Measurements from ENCODE around the gene POLE. TPM values are rescaled to one million over a fixed set of nuclear protein-coding genes. Genes with fewer than 3 reads are reported as not detected.

The POLE gene
- total and polyA plus RNA-seq, 2 experiments from 2014 or later, result 19.3 to 46.1 TPM

DNA sequence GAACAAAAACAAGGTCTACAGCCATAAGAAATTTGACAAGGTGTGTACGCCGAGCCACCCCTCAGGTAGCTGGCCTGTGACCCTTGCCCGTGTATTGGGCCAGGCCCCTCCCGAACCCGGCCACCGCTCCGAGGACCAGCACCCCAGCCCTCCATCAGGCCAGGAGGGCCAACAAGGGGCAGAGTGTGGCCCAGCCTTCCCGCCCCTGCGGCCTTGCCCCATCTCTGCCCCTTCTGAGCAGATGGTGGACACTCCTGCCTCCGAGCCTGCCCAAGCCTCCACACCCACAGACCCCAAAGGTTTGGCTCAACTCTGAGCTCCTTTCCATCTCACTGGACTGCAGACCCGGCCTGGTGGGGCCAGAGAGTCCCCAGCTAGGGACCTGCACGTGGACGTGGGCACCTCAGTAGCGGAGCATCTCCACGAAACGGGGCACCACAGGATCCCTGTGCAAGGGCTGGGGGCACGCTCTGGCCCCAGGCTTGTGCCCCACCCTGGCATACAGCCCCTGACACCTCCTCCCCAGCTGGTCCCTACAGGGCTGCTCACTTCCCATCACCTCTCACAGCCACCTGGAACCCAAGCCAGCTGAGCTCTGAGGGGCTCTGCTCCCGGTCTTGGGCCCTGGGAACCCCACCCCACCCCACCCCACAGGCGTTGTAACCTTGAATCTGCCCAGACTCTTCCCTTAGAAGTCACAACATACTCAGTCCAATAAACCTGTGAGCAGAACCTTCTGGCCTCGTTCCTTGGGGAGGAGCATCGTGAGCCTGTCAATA is 65.3 kb downstream of the POLE start:
- H3K36me3 ChIP-seq, result no peaks in the 10 kb centered on the region
- no peaks in the 10 kb centered on the region for H3K9me3 ChIP-seq (ENCODE audit: low read depth)
- no peaks in the 10 kb centered on the region for H3K4me1 ChIP-seq (ENCODE audit: low read depth)
- TF ChIP-seq, protein P1, sequence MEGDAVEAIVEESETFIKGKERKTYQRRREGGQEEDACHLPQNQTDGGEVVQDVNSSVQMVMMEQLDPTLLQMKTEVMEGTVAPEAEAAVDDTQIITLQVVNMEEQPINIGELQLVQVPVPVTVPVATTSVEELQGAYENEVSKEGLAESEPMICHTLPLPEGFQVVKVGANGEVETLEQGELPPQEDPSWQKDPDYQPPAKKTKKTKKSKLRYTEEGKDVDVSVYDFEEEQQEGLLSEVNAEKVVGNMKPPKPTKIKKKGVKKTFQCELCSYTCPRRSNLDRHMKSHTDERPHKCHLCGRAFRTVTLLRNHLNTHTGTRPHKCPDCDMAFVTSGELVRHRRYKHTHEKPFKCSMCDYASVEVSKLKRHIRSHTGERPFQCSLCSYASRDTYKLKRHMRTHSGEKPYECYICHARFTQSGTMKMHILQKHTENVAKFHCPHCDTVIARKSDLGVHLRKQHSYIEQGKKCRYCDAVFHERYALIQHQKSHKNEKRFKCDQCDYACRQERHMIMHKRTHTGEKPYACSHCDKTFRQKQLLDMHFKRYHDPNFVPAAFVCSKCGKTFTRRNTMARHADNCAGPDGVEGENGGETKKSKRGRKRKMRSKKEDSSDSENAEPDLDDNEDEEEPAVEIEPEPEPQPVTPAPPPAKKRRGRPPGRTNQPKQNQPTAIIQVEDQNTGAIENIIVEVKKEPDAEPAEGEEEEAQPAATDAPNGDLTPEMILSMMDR (IDR thresholded peaks at IDR 0.05; ENCODE audit: low read depth, low read length), result no peak
- H3K27me3 ChIP-seq, result peaks cover 39% of the 10 kb centered on the region
- no peak overlapping the region for H3K27ac ChIP-seq
- no peak for DNase-seq (ENCODE audit: low read depth in 1 of 2, low spot score in 1 of 2)
- no peak overlapping the region for H3K4me3 ChIP-seq

DNA sequence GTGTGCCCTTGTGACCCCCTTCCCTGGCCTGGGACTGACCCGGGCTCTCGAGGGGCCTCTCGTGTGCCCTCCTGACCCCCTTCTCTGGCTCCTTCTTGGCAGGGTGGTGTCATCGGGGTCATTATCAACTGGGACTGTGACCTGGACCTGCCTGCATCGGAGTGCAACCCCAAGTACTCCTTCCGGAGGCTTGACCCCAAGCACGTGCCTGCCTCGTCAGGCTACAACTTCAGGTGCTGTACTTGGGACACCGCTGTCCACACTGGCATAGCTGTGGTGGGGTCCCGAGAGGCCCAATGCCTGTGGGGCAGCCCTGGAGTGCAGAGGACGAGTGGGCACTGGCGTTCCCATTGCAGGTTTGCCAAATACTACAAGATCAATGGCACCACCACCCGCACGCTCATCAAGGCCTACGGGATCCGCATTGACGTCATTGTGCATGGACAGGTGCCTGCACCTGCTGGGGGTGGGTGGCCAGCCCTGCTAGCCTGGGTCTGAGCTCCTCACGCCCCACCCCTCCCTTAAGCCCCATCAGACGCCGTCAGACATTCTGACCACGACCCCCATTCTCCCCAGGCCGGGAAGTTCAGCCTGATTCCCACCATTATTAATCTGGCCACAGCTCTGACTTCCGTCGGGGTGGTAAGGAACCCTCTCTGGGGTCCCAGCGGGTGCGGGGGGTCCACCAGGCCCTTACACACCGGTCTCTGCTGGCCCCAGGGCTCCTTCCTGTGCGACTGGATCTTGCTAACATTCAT is 66.1 kb downstream of the POLE start:
- H3K4me3 ChIP-seq, result no peak overlapping the region
- peaks cover 46% of the 10 kb centered on the region for H3K27me3 ChIP-seq
- TF ChIP-seq, protein P1 (IDR thresholded peaks at IDR 0.05; ENCODE audit: low read depth, low read length), result no peak
- no peaks in the 10 kb centered on the region for H3K36me3 ChIP-seq
- no peaks in the 10 kb centered on the region for H3K9me3 ChIP-seq (ENCODE audit: low read depth)
- H3K27ac ChIP-seq, result no peak overlapping the region
- no peak for DNase-seq (ENCODE audit: low read depth in 1 of 2, low spot score in 1 of 2)
- no peaks in the 10 kb centered on the region for H3K4me1 ChIP-seq (ENCODE audit: low read depth)

DNA sequence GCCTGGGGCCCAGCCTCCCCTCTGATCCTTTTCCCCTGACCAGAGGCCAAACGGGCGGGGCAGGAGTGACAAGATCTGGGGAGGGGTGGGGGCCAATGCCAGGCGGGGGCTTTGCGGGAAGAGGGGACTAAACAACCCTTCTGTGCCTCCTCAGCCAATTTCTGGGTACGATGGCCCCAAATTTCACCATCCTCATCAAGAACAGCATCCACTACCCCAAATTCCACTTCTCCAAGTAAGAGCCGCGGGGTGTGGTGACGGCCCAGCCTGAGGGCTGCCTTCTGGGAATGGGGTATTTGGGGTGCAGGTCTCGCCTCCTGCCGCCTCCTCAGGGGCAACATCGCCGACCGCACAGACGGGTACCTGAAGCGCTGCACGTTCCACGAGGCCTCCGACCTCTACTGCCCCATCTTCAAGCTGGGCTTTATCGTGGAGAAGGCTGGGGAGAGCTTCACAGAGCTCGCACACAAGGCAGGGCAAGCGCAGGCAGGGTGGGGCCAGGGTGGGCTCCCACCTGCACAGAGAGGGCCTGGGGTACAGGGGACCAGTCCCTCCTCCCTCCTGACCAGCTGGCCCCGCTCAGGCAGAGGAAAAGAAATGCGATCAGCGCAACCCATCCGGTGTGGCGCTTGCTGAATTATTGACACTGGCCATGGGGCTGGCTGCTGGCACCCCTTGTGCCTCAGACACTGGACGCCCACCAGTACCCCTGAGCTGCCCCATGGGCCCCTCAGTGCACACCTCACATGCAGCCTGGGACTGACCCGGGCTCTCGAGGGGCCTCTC is 66.8 kb downstream of the POLE start:
- H3K4me1 ChIP-seq (ENCODE audit: low read depth), result no peaks in the 10 kb centered on the region
- no peaks in the 10 kb centered on the region for H3K9me3 ChIP-seq (ENCODE audit: low read depth)
- no peak overlapping the region for H3K4me3 ChIP-seq
- H3K27me3 ChIP-seq, result peaks cover 54% of the 10 kb centered on the region
- no peaks in the 10 kb centered on the region for H3K36me3 ChIP-seq
- no peak overlapping the region for H3K27ac ChIP-seq
- no peak for DNase-seq (ENCODE audit: low read depth in 1 of 2, low spot score in 1 of 2)
- TF ChIP-seq, protein P1 (IDR thresholded peaks at IDR 0.05; ENCODE audit: low read depth, low read length), result no peak

DNA sequence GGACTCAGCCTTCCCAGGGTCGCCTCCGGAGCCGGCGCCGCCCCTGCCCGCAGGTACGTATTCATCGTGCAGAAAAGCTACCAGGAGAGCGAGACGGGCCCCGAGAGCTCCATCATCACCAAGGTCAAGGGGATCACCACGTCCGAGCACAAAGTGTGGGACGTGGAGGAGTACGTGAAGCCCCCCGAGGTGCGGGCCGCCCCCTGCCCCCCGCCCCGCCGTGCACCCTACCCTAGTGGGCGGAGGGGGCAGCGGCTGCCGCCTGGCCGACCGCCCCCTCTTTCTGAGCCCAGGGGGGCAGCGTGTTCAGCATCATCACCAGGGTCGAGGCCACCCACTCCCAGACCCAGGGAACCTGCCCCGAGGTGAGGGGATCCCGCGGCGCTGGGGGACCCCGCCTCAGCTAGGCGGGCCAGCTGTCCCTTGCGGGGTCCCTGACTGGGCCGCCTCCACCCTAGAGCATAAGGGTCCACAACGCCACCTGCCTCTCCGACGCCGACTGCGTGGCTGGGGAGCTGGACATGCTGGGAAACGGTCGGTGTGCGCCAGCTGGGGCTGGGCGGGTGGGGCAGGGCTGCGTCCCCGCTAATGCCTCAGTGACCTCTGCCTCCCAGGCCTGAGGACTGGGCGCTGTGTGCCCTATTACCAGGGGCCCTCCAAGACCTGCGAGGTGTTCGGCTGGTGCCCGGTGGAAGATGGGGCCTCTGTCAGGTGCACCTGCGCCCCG is 67.6 kb downstream of the POLE start:
- H3K27me3 ChIP-seq, result peaks cover 58% of the 10 kb centered on the region
- H3K4me1 ChIP-seq (ENCODE audit: low read depth), result no peaks in the 10 kb centered on the region
- no peak overlapping the region for H3K27ac ChIP-seq
- no peak for DNase-seq (ENCODE audit: low read depth in 1 of 2, low spot score in 1 of 2)
- H3K4me3 ChIP-seq, result no peak overlapping the region
- TF ChIP-seq, protein P1 (IDR thresholded peaks at IDR 0.05; ENCODE audit: low read depth, low read length), result no peak
- H3K36me3 ChIP-seq, result no peaks in the 10 kb centered on the region
- H3K9me3 ChIP-seq (ENCODE audit: low read depth), result no peaks in the 10 kb centered on the region

DNA sequence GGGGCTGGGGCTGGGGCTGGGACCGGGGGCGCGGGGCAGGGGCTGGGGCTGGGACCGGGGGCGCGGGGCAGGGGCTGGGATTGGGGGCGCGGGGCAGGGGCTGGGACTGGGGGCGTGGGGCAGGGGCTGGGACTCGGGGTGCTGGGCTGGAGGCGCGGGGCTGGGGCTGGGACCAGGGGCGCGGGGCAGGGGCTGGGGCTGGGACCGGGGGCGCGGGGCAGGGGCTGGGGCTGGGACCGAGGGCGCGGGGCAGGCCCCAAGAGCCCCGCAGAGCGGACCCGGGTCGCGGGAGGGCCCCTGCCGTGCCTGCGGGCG is 68.1 kb downstream of the POLE start:
- H3K4me1 ChIP-seq (ENCODE audit: low read depth), result no peaks in the 10 kb centered on the region
- H3K4me3 ChIP-seq, result no peak overlapping the region
- no peaks in the 10 kb centered on the region for H3K36me3 ChIP-seq
- peaks cover 59% of the 10 kb centered on the region for H3K27me3 ChIP-seq
- no peak for DNase-seq (ENCODE audit: low read depth in 1 of 2, low spot score in 1 of 2)
- no peak overlapping the region for H3K27ac ChIP-seq
- no peaks in the 10 kb centered on the region for H3K9me3 ChIP-seq (ENCODE audit: low read depth)
- TF ChIP-seq, protein P1 (IDR thresholded peaks at IDR 0.05; ENCODE audit: low read depth, low read length), result no peak

Data from cardiac muscle cell (in vitro differentiated cells and primary cell).